CD4-positive, alpha-beta memory T cell (primary cell): ENCODE data around the gene CELF5. TPM values are rescaled to one million over a fixed set of nuclear protein-coding genes. Genes with fewer than 3 reads are reported as not detected.

Source experiments
- CTCF ChIA-PET: fragments of 350-600 bp; sonication (Branson Sonifier 250); formaldehyde crosslinking; loops from one replicate; lab custom pipeline; 2021; ENCODE audit warnings: inconsistent platforms; ENCODE audit not compliant: partially characterized antibody; lab: Charles Lee
- POLR2A ChIA-PET: fragments of 350-600 bp; sonication (Branson Sonifier 250); formaldehyde crosslinking; loops from one replicate; lab custom pipeline; 2021; ENCODE audit not compliant: partially characterized antibody; lab: Charles Lee
- DNase-seq, 5 donors: peaks; one replicate each; pipeline versions ENCODE4 v3.0.0 to v3.0.0-alpha.2; 2020 to 2022; ENCODE audit warnings: mixed read lengths in 1 of 5
- H3K27ac ChIP-seq: one replicate; pipeline ENCODE4 v1.7.0; 2013; ENCODE audit warnings: low read depth, low read length
- H3K27me3 ChIP-seq: 2 replicates; pipeline ENCODE4 v1.7.0; 2013; ENCODE audit warnings: mild to moderate bottlenecking, low read length, moderate library complexity; ENCODE audit not compliant: insufficient read depth
- H3K36me3 ChIP-seq: 2 replicates; pipeline ENCODE4 v1.7.0; 2013; ENCODE audit warnings: mild to moderate bottlenecking, low read length, moderate library complexity; ENCODE audit not compliant: insufficient read depth
- H3K4me1 ChIP-seq: 2 replicates; pipeline ENCODE4 v1.7.0; 2013; ENCODE audit warnings: mild to moderate bottlenecking, low read length, moderate library complexity; ENCODE audit not compliant: insufficient read depth
- H3K4me3 ChIP-seq, 2 donors: one replicate each; pipeline ENCODE4 v1.7.0; 2013; ENCODE audit warnings: low read length in 2 of 2, mild to moderate bottlenecking in 1 of 2
- H3K9me3 ChIP-seq, 2 donors: one replicate each; pipeline ENCODE4 v1.7.0; 2013; ENCODE audit warnings: low read length in 2 of 2, control low read depth in 1 of 2; ENCODE audit not compliant: control insufficient read depth in 1 of 2
- H3K27ac Mint-ChIP-seq, 7 donors: one replicate each; pipeline ENCODE4 v1.8.0; 2020 to 2021; ENCODE audit warnings: mixed read lengths in 7 of 7, mild to moderate bottlenecking in 6 of 7, inconsistent platforms in 3 of 7, moderate library complexity in 3 of 7
- H3K27me3 Mint-ChIP-seq, 2 donors: one replicate each; pipeline ENCODE4 v1.8.0; 2020 to 2021; ENCODE audit warnings: mixed read lengths in 2 of 2
- H3K36me3 Mint-ChIP-seq, 2 donors: one replicate each; pipeline ENCODE4 v1.8.0; 2020 to 2021; ENCODE audit warnings: mixed read lengths in 2 of 2, inconsistent platforms in 1 of 2, mild to moderate bottlenecking in 1 of 2
- H3K4me1 Mint-ChIP-seq, 4 donors: one replicate each; pipeline ENCODE4 v1.8.0; 2020 to 2021; ENCODE audit warnings: mixed read lengths in 4 of 4, mild to moderate bottlenecking in 1 of 4
- H3K4me3 Mint-ChIP-seq, 8 donors: one replicate each; pipeline ENCODE4 v1.8.0; 2020 to 2021; ENCODE audit warnings: mixed read lengths in 8 of 8, mild to moderate bottlenecking in 7 of 8, moderate library complexity in 6 of 8, inconsistent platforms in 3 of 8
- H3K9me3 Mint-ChIP-seq, 8 donors: one replicate each; pipeline ENCODE4 v1.8.0; 2020 to 2021; ENCODE audit warnings: mixed read lengths in 8 of 8, mild to moderate bottlenecking in 5 of 8, inconsistent platforms in 3 of 8, moderate library complexity in 1 of 8
- intact Hi-C: fragments of 100-400 bp; cut with micrococcal nuclease; formaldehyde crosslinking; loops from one replicate; pipeline ENCODE4 v1.15.1; 2023
- polyA plus RNA-seq, 2 donors: library from polyadenylated mRNA; unstranded; fragments of 300-500 nt; fragmentation: Illumina TruSeq; gene quantifications; one replicate each; pipeline ENCODE4 v1.2.3, GENCODE V29; 2021
- total RNA-seq, 2 experiments: library from RNA; stranded (reverse); gene quantifications; one replicate each; pipeline ENCODE4 v1.2.3, GENCODE V29; 2021

Gene CELF5
- total and polyA plus RNA-seq, 4 experiments from 2014 or later: 0.32 to 0.64 (median 0.44) TPM; not detected in 1

- Mint-ChIP-seq H3K27ac (peak overlapping the region; percentile 92 to 99 (median 95)), H3K9me3 (peaks cover 0 to 2% (median 0%) of the 10 kb centered on the region in 8 donors), H3K27me3 (no peaks in the 10 kb centered on the region), H3K36me3 (peaks cover 29 to 38% of the 10 kb centered on the region in 2 donors), H3K4me1 (peaks cover 27 to 63% (median 37%) of the 10 kb centered on the region in 4 donors), H3K4me3 (peak overlapping the region; percentile 96 to 100 (median 99))
- intact Hi-C loops: loop anchor here (2.0 to 5.0 kb wide), 2 partner anchors 17 to 48 kb away; no protein-coding TSS in a partner anchor
- H3K4me3 ChIP-seq: peak overlapping the region; percentile 90 to 98
- H3K36me3 ChIP-seq: peaks cover 24% of the 10 kb centered on the region
- no peaks in the 10 kb centered on the region for H3K27me3 ChIP-seq
- H3K4me1 ChIP-seq: peaks cover 54% of the 10 kb centered on the region
- CTCF ChIA-PET: interaction anchor here (1.5 to 1.6 kb wide), 2 partner anchors 51 to 229 kb away, joined by 5 to 7 read pairs; no protein-coding TSS in a partner anchor
- DNase-seq: peak in 1 of 5 donors; percentile 53
- H3K9me3 ChIP-seq: no peaks in the 10 kb centered on the region
- POLR2A ChIA-PET: interaction anchor here (0.8 to 2.1 kb wide), 6 partner anchors 9 to 128 kb away, joined by 3 to 12 read pairs (median 3); no protein-coding TSS in a partner anchor
- peak overlapping the region; percentile 86 for H3K27ac ChIP-seq
These were observed 44.6 kb upstream of the CELF5 start for GRCh38 chr19:3179739-3180293.

- Mint-ChIP-seq H3K9me3 (peaks cover 0 to 2% (median 0%) of the 10 kb centered on the region in 8 donors), H3K4me3 (peak overlapping the region; percentile 87 to 97 (median 93)), H3K27me3 (no peaks in the 10 kb centered on the region), H3K4me1 (peaks cover 30 to 74% (median 45%) of the 10 kb centered on the region in 4 donors), H3K27ac (peak overlapping the region; percentile 88 to 97 (median 94)), H3K36me3 (peaks cover 29 to 48% of the 10 kb centered on the region in 2 donors)
- DNase-seq: no peak
- intact Hi-C loops: no loop called here
- Histone ChIP-seq H3K9me3 (no peaks in the 10 kb centered on the region), H3K27me3 (no peaks in the 10 kb centered on the region), H3K4me3 (no peak overlapping the region), H3K27ac (peak overlapping the region; percentile 27), H3K4me1 (peaks cover 66% of the 10 kb centered on the region), H3K36me3 (peaks cover 24% of the 10 kb centered on the region)
- POLR2A ChIA-PET: interaction anchor here (0.6 to 2.9 kb wide), 17 partner anchors 13 to 1354 kb away, joined by 3 to 24 read pairs (median 4); partner anchors contain the start of genes GNA15, THOP1 and TLE5
- CTCF ChIA-PET: interaction anchor here (0.8 to 2.1 kb wide), 3 partner anchors 20 to 233 kb away, joined by 3 to 7 read pairs (median 5); no protein-coding TSS in a partner anchor
These were observed 40.5 kb upstream of the CELF5 start for GRCh38 chr19:3183721-3184641.

- Mint-ChIP-seq H3K27me3 (no peaks in the 10 kb centered on the region), H3K9me3 (peaks cover 0 to 2% (median 0%) of the 10 kb centered on the region in 8 donors), H3K4me1 (peaks cover 32 to 75% (median 49%) of the 10 kb centered on the region in 4 donors), H3K4me3 (peak overlapping the region; percentile 87 to 97 (median 93)), H3K36me3 (peaks cover 29 to 43% of the 10 kb centered on the region in 2 donors), H3K27ac (peak overlapping the region; percentile 93 to 97 (median 96))
- DNase-seq: peak in 1 of 5 donors; percentile 85
- Histone ChIP-seq H3K27me3 (no peaks in the 10 kb centered on the region), H3K4me3 (peak overlapping the region; percentile 78 to 88), H3K36me3 (peaks cover 20% of the 10 kb centered on the region), H3K27ac (peak overlapping the region; percentile 27), H3K4me1 (peaks cover 70% of the 10 kb centered on the region), H3K9me3 (no peaks in the 10 kb centered on the region)
- ChIA-PET CTCF (interaction anchor here (0.8 kb wide), 1 partner anchor 234 kb away, joined by 3 read pairs; no protein-coding TSS in a partner anchor), POLR2A (interaction anchor here (0.6 to 2.9 kb wide), 18 partner anchors 8 to 578 kb away, joined by 3 to 24 read pairs (median 6); partner anchors contain the start of genes MRPL54, THOP1, TLE5 and ZNF57)
- intact Hi-C loops: loop anchor here (1.0 to 5.0 kb wide), 4 partner anchors 8 to 235 kb away; no protein-coding TSS in a partner anchor
These were observed 39.5 kb upstream of the CELF5 start for GRCh38 chr19:3184847-3185460.

GRCh38 chr19:3185461-3186159 lies 38.9 kb upstream of the CELF5 start, which contains the start of gene NCLN:
Gene NCLN, plus strand, starts transcription at chr19:3185930. Its CDS starts 101 bp downstream, at chr19:3186031.
- ChIA-PET POLR2A (interaction anchor here (0.6 to 2.9 kb wide), 14 partner anchors 9 to 577 kb away, joined by 3 to 24 read pairs (median 6); partner anchors contain the start of genes MRPL54, TLE5 and ZNF57), CTCF (interaction anchor here (0.5 kb wide), 1 partner anchor 17 kb away, joined by 4 read pairs; no protein-coding TSS in a partner anchor)
- H3K9me3 Mint-ChIP-seq: no peaks in the 10 kb centered on the region
- Histone ChIP-seq H3K27me3 (no peaks in the 10 kb centered on the region), H3K9me3 (no peaks in the 10 kb centered on the region), H3K27ac (peak within 1 kb of the TSS; percentile 45), H3K36me3 (peaks cover 13% of the 10 kb centered on the region), H3K4me3 (peak within 1 kb of the TSS; percentile 78 to 88), H3K4me1 (peaks cover 70% of the 10 kb centered on the region)
- intact Hi-C loops: loop anchor here (1.0 to 5.0 kb wide), 4 partner anchors 8 to 235 kb away; no protein-coding TSS in a partner anchor
- peak within 1 kb of the TSS; percentile 93 to 97 (median 96) for H3K27ac Mint-ChIP-seq
- H3K36me3 Mint-ChIP-seq: peaks cover 23 to 36% of the 10 kb centered on the region in 2 donors
- DNase-seq: peak; percentile 95 to 98 (median 95)
- peaks cover 32 to 68% (median 49%) of the 10 kb centered on the region in 4 donors for H3K4me1 Mint-ChIP-seq
- H3K4me3 Mint-ChIP-seq: peak within 1 kb of the TSS; percentile 87 to 97 (median 93)
- H3K27me3 Mint-ChIP-seq: no peaks in the 10 kb centered on the region

- Histone ChIP-seq H3K36me3 (peaks cover 8% of the 10 kb centered on the region), H3K9me3 (no peaks in the 10 kb centered on the region), H3K27ac (peak overlapping the region; percentile 45), H3K4me1 (peaks cover 70% of the 10 kb centered on the region), H3K27me3 (no peaks in the 10 kb centered on the region), H3K4me3 (peak overlapping the region; percentile 57 to 88)
- Mint-ChIP-seq H3K4me3 (peak overlapping the region; percentile 84 to 93 (median 88)), H3K27ac (peak overlapping the region in 4 of 7 donors; percentile 67 to 94 (median 84)), H3K9me3 (no peaks in the 10 kb centered on the region), H3K36me3 (peaks cover 17 to 33% of the 10 kb centered on the region in 2 donors), H3K27me3 (no peaks in the 10 kb centered on the region), H3K4me1 (peaks cover 36 to 63% (median 54%) of the 10 kb centered on the region in 4 donors)
- ChIA-PET CTCF (interaction anchor here (0.5 kb wide), 1 partner anchor 17 kb away, joined by 4 read pairs; no protein-coding TSS in a partner anchor), POLR2A (interaction anchor here (1.4 to 2.9 kb wide), 10 partner anchors 10 to 285 kb away, joined by 4 to 24 read pairs (median 6); partner anchors contain the start of genes TLE5 and ZNF57)
- intact Hi-C loops: loop anchor here (5.0 kb wide), 1 partner anchor 149 kb away; no protein-coding TSS in a partner anchor
- peak in 1 of 5 donors; percentile 36 for DNase-seq
These were observed 38.2 kb upstream of the CELF5 start for GRCh38 chr19:3186160-3186688.
